GM21723 (cell line): Measurements from ENCODE around the gene PLK2.

Experiments used
- ATAC-seq: cut with Tn5 transposase; IDR thresholded peaks from one replicate; pipeline ENCODE4 v1.9.1; 2021; ENCODE audit warnings: mild to moderate bottlenecking, moderate library complexity; ENCODE audit not compliant: unreplicated experiment

PLK2 gene

GRCh38 chr5:58460002-58460731 is at the start of gene PLK2:
Gene PLK2, minus strand, starts transcription at chr5:58460086. Its CDS starts 127 bp downstream, at chr5:58459959.
- ATAC-seq, result peak; percentile 82

DNA sequence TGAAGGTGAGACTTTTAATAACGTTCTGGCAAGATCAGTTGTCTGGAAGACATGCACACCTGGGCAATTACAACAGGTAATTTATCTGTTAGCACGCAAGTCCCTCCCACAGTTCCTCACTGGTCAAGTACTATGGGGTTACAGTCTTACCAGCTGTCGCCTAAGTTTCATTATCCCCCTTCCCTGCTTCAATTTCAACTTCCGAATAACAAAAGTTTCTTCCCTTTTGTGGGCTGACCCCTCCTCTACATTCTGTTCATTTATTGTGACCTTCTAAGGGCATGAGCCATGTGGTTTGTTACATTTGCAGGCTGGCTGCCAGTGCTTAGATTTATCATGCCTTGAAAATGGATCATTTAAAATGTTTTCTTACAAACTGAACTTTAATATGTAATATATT is 47.8 kb upstream of the PLK2 start:
- no peak for ATAC-seq

DNA sequence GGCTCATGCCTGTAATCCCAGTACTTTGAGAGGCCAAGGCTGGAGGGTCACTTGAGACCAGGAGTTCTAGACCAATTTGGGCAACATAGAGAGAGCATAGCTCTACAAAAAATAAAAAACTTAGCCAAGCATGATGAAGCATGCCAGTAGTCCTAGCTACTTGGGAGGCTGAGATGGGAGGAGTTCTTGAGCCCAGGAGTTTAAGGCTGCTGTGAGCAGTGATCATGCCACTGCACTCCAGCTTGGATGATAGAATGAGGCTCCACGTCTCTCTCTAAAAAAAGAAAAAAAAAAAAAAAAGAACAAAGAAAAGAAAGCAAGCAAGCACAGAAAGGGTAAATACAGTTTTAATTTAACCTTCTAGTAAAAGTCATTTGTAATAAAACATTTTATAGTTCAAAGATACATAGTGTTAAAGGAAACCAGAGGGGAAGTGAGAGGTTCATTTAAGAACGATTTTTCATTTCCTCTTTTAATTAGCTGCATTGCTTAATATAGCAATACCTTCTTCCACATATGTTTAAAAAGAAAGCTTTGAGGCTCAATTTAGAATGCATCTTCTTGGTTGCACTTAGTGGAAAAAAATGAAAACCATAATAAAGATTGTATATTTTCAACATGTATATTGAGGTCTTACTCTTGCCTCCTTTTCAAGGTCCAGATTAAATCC is 46.2 kb upstream of the PLK2 start:
- ATAC-seq, result peak; percentile 86

GRCh38 chr5:58505502-58505901 is 45.6 kb upstream of the PLK2 start:
- no peak for ATAC-seq

GRCh38 chr5:58504766-58505165 is 44.9 kb upstream of the PLK2 start:
- no peak for ATAC-seq

DNA sequence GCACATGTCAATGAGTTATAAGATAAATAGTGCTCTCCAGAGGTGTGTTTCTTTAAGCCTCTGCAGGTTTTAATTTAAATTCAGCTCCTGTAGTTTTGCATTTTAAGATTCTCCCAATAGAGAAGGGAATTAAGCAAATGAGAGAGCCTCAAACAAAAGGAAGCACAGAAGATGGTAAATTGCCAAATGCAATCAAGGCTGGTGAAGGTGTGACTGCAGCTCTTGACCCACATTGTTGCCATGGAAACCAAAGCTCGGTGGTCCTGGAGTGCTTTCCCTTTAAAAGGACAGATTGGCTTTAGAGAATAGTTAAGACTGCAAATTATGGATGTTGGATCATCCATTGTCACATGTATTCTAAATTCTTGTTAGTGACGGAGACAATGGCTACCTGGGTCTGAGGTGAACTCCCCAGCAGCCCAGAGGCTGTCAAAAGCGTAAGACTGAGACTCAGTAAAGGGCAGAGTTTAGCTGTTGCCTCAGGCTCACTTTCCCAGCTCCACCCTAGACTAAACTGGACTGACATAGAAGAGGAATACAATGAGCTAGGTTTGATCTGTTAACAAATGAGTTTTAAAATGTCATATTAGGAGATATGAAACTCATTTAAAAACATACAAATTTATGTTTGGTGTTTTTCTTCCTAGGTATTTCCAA is 43.6 kb upstream of the PLK2 start:
- ATAC-seq, result no peak

GRCh38 chr5:58501778-58502417 is 42.0 kb upstream of the PLK2 start:
- ATAC-seq, result no peak

GRCh38 chr5:58499941-58500340 is 40.1 kb upstream of the PLK2 start:
- ATAC-seq, result no peak

DNA sequence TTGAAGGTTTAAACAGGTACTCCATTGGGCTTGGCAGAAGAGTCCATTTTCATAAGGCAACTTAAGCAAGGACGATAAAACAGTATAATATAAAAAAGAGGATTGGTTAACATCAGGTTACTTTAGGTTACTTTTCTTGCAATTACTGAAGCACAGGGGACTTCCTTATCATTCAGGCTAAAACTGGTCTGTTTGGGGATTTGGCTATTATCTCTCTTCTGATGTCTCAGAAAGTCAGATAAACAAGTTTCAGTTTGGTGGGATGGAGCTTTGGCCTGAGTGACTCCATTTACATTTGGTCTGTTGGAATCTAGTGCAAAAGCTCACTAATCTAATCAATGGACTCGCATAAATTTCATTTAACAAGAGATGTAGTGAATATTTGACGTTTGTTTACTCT is 39.3 kb upstream of the PLK2 start:
- no peak for ATAC-seq

- ATAC-seq, result no peak
Observed at GRCh38 chr5:58498340-58498942, 38.6 kb upstream of the PLK2 start.

GRCh38 chr5:58497921-58498320 is 38.0 kb upstream of the PLK2 start:
- no peak for ATAC-seq

DNA sequence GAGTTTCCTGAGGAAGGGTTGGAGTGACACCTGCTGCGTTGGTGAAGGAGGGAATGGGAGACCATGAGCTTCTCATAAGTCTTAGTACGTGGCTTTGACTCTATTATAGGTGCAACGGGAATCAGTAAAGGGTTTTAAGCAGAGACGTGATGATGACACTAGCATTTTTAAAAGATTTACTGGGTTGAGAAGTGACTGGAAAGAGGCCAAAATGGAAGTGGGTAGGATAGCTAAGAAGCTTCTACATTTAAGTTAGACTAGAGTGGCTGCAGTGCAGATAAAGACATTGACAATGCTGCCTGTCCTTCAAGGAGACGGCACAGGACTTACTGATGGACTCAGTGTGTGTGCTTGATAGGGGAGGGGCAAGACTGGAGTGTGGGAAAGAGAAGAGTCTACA is 37.5 kb upstream of the PLK2 start:
- no peak for ATAC-seq

DNA sequence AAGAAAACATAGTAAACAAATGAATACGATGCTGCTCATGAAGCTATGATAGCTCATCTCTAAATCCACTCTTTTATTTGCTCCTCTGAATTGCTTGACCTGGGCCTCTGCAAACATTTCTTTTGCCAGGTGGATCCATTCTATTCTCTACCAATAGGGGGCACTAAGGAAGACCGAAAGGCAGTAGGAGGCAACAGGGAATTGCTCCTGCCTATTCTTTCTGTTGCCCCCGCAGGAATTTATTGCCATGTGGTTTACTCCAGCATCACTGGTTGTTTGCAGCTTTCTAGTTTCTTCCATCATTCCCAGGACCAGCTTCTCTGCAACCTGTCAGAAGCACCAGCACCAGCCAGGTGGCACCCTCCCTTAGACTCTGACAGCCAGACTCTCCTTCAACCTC is 36.6 kb upstream of the PLK2 start:
- no peak for ATAC-seq

- no peak for ATAC-seq
Observed at GRCh38 chr5:58493141-58493540, 33.3 kb upstream of the PLK2 start.

GRCh38 chr5:58491216-58491892 is 31.5 kb upstream of the PLK2 start, which contains the start of gene GAPT:
Gene GAPT, plus strand, starts transcription at chr5:58491435. Its CDS starts 3,102 bp downstream, at chr5:58494537.
- ATAC-seq, result peak; percentile 85

- ATAC-seq, result no peak
Observed at GRCh38 chr5:58490402-58491050, 30.6 kb upstream of the PLK2 start.

DNA sequence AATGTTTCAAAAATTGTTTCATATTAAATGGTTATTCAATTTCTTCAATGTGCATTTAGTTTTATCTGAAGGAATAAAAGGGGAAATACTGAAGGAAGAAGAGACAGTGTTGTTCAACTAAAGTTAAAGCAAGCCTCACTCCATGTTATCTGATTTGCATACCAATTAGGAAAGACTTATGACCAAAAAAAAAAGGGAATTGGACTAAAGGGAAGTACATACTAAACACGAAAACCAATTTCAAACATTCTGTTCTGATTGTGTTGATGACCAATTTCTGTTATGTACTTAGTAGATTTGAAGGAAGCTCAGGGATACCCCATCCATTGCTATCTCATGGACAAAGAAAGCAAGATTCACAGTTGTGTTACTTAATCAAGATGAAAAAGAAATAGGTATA is 26.4 kb upstream of the PLK2 start:
- no peak for ATAC-seq

DNA sequence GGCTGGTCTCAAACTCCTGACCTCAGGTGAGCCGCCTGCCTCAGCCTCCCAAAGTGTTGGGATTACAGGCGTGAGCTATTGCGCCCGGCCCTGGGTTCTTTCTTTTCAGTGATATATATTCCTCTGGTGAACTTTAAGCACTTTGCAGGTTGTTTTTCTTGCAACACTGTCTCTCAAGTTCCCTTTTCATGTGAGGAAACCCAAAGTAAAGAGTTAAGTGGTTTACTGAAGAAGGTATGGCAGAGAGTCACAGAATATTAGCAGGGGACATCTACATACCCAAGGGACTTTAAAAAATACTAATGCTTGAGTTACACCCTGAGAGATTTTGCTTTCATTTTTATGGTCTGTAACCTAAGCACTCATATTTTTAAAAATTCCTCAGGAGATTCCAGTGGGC is 24.6 kb upstream of the PLK2 start:
- ATAC-seq, result no peak

DNA sequence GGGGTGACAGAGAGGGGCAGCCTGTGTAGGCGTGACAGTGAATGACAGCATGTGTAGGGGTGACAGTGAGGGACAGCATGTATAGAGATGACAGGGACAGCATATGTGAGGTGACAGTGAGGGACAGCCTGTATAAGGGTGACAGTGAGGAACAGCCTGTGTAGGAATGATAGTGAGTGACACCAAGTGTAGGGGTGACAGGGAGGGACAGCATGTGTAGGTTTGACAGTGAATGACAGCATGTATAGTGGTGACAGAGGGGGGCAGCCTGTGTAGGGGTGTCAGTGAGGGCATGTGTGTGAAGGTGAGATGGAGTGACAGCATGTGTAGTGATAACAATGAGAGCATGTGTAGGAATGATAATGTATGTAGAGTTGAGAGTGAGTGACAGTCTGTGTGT is 22.6 kb upstream of the PLK2 start:
- no peak for ATAC-seq

DNA sequence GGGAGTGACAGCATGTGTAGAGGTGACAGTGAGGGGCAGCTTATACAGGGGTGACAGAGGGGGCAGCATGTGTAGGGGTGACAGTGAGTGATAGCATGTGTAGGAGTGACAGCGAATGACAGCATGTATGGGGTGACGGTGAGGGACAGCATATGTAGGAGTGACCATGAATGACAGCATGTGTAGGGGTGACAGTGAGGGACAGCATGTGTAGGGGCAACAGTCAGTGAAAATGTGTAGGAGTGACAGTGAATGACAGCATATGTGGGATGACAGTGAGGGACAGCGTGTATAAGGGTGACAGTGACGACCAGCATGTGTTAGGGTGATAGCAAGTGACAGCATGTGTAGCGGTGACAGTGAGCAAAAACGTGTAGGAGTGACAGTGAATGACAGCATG is 21.9 kb upstream of the PLK2 start:
- no peak for ATAC-seq
